Activated CD8-positive, alpha-beta memory T cell treated with anti-CD3 and anti-CD28 coated beads, Interleukin-2, amount 50 U/mL, for 1 hour (primary cell): Measurements from ENCODE around the gene DNAH9.
"Not testable (repeated sequence)": the region's sequence is repeated elsewhere in the genome, so short reads cannot be mapped to it uniquely, and the experiment has no call there.

Source experiments
- DNase-seq: peaks from one replicate; pipeline ENCODE4 v3.0.0-alpha.2; 2020; ENCODE audit errors: extremely low read depth

DNAH9 gene

DNA sequence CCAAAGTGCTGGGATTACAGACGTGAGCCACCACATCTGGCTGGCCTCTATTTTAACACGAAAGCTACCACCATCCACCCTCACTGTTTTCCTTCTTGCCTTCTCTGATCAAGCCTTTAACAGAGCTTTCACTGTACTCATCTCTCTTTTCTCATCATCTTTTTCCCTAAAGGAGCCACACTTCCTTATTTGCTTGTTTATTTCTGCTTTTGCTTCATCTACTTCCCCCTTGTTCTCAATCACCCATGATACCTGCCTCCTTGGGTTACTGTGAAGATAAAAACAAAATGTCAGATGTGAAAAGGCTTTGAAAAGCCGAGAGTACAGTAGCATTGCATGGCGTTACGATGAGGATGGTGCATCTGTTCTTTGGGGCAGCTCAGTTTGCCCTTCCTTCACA lies 319.1 kb downstream of the DNAH9 start:
- DNase-seq: no peak

DNA sequence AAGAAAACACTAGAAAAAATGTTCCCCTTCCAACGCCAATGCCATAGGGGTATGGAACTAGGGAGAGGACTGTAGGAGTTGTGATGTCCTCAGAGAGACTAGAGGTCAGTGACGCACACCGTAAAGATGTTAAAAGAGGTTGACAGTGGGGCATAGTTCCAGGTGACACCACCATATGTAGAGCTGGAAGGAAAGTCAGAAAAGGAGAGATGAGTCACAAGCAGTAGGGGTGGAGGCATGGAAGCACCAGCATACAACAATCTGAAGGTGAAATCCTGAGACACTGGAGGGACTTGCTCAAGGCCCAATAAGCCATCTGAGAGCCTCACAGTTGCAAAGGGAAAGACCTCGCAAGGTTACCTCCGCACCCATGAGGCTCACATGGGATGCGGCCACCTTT lies 323.0 kb downstream of the DNAH9 start:
- no peak for DNase-seq

DNA sequence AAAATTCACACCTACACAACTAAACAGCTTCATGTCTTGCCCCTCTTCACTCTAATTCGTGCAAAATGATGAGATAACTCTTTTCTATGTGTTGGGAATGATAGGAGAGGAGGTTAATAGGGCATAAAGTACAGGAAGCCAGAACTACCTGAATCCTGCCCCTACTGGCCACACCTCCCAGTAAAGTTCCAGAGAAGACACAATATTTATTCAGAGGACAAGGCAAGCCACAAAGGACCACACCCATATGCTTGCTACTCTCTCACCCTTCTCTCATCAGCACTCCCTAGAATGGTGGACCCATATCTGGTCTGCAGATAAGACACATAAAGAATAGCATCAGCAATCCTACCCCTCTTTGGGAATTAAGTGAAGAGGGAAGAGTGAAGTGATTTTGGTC lies 324.4 kb downstream of the DNAH9 start:
- no peak for DNase-seq

DNA sequence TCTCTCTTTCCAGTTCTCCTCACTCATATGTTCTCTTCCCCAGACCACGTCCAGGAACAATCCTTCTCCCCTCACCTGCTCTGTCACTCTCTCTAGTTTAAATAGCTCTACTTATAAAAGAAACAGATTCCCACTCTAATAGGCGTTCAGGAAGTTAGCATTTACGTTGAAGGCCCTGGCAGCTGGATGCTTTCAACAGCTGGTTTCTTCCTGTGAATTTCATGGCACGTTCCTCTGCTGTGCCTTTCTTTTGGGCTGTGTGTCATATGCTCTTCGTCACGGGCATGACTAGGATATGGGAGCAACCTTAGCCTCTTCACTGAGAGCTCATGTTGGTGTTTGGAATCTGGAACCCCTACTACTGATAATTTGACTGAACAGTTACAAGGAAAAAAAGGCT lies 325.8 kb downstream of the DNAH9 start:
- DNase-seq: no peak

DNA sequence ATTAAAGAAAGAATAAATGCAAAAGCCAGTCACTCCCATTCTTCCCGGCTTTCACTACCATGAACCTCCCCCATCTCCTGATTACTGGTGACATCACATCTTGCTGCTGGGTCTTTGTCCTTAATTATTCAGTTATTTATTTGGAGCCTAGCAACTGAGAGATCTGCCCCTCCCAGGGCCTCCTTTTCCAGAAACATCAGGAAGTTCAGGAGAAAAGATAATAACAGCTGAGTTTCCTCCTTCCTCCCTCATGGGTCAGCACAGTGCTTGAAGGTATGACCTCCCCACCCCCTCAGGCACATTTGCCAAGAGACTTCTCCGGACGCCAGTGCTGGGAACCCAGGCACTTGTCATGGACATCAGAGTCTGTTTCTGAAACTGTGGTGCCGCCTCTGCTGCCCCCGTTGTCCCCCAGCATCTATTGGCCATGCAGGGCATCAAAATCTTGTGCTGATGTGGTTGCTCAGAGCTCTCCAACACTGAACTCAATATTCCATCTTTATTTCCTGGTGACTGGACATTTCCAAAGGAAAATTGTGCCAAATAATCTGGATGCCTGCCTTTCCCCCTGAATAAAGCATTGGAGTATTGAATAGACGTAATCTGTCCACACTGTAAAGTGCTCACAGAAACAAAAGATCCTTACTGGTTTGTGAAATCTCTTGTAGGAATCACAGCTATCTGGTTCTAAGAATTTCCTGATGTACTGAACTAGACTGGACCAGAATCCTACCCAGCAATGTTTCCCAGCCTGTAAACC lies 327.2 kb downstream of the DNAH9 start:
- no peak for DNase-seq

DNA sequence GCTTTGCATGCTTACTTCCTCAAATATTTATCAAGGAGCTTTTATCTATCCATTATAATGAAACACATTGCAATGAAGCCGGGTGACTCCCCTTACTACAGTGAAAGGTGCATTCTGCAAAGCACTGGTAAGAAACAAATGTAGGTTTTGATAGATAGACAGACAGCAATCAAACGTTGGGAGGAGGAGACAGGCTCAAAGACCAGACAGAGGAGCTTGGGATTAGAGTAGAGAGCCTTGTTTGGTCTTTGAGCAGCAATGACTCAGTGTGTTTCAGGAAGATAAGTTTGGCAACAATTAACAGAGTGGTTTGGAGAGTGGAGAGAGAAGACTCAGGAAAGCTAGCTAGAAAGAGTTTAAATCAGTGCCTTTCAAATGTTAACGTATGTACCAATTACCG lies 330.2 kb downstream of the DNAH9 start:
- DNase-seq: no peak

DNA sequence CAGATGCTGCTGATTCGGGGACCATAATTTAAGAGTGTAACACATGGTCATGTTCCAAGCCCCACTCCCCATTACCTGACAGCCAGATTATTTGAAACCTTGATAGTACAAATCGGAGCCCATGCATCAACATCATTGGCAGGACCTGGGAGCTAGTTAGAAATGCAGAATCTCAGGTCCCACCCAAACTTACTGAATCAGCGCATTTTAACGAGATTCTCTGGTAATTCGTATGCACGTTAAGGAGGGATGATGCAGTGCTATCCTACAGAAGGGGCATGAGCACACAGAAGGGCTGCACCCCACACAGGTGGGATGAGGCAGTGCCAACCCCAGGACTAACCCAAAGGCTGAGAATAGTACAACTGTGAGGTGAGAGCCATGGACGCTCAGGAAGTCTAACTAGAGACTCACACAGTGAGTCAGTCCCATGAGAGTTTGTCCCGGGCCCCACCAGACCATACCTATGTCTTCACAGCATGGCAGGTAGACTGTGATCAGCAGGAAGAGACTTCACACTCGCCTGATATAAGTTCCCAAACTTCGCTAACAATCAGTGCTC lies 334.1 kb downstream of the DNAH9 start:
- no peak for DNase-seq

DNA sequence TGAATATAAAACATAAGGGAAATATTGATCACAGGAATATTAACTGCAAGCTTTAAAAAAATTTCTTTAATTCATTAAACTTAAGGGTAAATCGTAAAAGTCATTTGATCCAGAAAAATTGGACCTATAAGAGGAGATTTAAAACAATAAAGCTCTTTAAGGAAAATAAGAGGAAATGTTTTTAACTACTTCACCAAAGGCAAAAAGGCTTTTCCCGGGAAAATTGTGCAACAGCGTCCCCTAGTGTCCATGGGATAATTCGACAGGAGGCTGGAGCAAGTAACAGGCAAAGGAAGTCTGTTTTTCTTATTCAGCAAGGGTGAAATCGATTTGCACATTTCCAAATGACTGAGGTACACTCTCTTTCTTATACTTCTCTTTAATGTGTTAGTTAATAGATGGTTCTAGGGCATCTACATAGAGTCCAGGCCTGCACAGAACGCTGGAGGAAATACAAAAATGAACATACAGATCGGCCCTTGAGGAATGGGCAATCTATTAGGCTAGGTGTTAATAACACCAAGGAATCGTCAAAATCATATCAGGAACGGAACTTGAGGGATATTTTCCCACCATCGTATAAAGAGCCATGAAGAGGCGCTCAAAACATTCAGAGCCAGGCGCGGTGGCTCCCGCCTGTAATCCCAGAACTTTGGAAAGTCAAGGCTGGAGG lies 337.6 kb downstream of the DNAH9 start:
- no peak for DNase-seq

DNA sequence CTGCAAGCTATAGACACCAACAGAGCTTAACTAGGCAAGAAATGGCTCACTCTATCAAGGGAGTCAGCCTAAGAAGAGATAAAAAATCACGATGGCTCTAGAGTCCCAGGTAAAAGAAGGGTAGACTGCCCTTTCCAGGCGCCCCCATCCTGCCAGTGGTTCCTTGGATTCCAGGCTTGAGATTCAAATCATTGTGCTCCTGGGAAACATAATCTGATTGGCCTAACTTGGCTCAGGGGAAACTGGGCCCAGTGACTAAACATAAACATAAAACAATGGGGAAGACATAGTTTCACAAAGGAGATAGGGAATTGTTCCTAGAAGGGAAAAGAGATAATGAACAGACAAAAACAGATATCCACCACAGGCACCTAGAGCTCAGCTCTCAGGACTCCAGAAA lies 342.6 kb downstream of the DNAH9 start:
- DNase-seq: no peak

DNA sequence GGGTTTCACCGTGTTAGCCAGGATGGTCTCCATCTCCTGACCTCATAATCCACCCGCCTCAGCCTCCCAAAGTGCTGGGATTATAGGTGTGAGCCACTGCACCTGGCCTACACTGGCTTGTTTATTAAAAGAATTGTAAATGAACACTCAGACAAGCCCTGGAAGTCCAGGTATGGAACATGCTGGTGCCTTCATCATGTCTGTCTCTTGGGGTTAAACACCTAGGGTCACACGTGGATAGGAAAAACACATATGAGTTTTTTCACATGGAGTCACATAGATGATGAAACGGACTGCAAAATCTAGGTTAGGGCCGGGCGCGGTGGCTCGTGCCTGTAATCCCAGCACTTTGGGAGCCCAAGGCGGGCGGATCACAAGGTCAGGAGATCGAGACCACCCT lies 344.8 kb downstream of the DNAH9 start:
- not testable (repeated sequence) for DNase-seq

DNA sequence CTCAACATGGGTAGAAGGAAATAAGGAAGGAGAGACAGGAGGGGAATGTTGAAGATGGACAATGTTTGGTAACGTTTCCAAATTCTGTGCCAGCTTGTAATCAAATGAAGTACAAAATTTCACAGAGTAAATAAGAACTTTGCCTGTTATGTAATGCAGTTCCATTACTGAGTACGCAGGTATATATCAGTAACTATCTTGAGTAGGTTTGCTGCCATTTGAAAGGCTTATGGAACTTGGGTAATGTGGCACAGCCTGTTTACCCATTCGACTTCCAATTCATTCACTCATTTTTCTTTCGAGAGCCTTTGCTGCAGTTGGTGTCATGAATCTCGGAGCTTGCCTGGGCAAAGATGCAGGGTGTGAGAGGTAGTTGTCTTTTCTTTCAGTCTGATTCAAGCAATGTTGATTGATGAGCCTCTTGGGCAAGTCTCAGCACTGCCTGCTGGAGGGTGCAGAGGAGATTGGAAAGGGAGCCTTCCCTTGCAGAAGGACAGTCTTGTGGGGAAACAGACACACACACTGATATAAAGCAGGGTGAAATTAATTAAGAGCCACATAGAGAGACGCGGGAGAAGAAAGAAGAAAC lies 345.6 kb downstream of the DNAH9 start:
- DNase-seq: no peak

DNA sequence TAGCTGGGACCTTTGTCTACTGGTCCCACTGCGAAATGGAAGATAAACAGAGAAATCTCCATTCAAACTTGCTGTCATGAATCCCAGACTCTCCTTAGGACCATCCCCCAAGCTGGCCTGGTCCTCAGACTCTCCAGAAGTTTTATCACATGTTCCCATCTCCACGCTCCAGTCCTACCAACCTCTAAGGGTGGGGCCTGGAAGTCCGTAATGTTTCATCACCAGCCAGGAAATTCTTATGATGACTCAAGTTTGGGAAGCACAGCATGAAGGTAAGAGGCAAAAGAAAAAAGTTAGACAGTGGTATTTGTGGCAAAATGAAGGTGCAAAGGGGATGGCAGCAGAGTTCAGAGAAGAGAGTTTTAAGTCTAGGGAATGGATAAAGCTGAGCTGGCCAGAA lies 346.3 kb downstream of the DNAH9 start:
- DNase-seq: no peak

DNA sequence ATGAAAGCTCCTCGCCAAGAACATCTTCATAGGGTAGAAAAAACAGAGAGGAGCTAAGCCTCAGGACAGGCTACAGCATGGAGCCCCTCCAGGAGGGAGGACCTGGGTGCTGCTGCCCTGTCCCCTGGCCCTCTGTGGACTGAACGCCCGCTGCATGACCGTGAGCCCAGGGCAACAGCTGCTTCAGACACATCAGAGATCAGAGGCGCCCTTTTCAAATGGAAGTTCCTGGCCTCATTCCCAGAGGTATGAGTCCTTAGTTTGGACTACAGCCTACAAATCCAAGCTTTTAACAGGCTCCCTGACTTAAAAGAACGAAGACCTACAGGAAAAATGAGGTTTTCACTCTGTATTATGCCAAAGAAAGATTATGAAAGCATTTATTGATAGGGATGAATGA lies 350.5 kb downstream of the DNAH9 start:
- DNase-seq: no peak

DNA sequence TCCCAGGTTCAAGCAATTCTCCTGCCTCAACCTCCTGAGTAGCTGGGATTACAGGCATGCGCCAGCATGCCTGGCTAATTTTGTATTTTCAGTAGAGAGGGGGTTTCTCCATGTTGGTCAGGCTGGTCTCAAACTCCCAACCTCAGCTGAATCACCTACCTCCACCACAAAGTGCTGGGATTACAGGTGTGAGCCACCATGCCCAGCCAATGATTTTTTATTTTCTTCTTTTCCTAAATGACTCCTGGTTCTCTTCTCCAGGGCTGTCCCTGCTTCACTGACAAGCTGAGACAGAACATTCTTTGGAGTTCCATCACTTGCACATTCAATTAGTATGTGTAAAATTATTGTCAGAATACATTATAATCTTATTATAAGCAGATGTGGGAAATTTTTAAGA lies 351.3 kb downstream of the DNAH9 start:
- DNase-seq: not testable (repeated sequence)

DNA sequence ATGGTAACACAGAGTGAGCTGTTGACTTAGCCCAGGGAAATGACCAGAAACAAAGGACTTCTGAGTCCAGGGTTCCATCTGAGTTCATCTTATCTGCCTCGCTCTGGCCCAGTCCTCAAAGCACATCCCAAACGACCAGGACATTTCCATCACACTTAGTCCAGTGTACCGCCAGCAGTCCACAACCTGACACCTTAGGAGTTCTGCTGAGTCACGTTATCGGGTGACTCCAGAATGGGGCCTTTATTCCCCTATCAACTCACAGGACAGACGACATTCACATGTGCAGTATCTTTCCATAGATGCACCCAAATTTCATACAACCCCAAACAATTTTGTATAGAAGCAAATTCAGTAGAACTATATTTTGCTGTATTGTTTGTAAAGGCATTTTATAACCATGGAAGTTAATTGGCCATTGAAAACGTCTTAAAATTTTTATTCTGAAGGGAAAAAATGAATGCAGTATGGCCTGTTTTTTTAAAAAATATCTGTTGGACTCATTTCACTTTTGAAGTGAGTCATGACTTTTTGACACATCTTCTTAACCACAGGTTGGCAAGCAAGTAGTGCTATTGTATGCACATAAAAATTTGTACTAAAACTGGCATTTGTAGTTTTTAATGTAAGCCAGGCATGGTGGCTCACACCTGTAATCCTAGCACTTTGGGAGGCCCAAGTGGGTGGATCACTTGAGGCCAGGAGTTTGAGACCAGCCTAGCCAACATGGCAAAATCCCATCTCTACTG lies 352.7 kb downstream of the DNAH9 start:
- no peak for DNase-seq

DNA sequence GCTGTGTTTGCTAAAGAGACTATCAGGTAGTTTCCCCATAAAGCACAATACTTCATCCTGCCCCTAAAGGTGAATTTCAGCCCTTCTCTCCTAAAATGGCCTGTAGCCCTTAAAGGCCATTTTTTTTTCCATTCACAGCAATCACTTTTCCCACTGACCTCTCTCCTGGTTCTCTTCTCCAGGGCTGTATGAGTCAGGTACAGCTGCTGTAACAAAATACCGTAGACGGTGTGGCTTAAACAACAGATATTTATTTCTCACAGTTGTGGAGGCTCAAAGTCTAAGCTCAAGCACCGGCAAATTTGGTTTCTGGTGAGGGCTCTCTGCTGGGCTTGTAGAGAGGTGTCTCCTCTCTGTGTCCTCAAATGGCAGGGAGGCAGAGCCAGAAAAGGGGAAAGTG lies 354.3 kb downstream of the DNAH9 start:
- no peak for DNase-seq

DNA sequence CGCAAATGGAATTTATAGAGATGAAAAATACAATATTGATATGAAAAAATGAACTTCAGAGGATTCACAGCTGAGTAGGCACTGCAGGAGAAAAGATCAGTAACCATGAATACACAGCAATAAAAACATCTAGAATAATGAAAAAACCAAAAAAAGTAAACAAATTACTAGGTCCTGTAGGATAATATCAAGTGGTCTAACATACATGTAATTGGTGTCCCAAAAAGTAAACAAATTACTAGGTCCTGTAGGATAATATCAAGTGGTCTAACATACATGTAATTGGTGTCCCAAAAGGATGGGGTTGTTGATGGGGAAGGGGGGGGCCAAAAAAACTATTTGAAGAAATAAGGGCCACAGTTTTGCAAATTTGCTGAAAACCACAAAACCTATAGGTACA lies 355.7 kb downstream of the DNAH9 start:
- no peak for DNase-seq

DNA sequence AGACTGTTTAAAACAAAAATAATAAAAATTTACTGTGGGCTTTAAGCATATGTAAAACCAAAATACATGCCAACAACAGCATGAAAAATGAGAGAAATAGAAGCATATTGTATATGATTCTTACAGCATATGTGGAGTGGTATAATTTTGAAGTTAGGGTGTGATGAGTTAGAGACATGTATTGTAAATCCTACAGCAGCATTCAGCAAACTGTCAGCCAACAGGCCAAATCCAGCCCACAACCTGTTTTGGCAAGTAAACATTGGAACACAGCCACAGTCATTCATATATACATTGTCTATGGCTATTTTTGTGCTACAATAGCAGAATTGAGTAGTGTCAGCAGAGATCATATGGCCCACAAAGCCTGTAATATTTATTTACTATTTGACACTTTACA lies 356.7 kb downstream of the DNAH9 start:
- no peak for DNase-seq

DNA sequence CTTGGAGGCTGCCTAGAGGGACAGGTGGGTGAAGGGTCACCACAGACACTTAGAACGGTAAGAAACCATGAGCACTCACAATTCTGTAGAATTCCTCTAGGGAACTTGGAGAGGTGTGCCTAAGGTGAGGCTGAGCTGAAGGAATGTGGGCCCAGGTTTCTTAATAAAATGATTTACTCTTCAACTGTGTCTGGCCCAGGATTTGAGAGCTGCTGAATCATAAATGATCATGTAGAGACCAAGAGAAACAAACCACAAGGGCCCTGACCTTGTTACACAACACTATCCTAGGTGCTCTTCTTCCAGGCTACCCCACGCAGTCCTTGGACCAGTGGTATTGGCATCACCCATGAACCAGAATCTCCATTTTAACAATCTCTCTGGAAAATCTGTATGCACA lies 371.3 kb downstream of the DNAH9 start:
- DNase-seq: no peak

DNA sequence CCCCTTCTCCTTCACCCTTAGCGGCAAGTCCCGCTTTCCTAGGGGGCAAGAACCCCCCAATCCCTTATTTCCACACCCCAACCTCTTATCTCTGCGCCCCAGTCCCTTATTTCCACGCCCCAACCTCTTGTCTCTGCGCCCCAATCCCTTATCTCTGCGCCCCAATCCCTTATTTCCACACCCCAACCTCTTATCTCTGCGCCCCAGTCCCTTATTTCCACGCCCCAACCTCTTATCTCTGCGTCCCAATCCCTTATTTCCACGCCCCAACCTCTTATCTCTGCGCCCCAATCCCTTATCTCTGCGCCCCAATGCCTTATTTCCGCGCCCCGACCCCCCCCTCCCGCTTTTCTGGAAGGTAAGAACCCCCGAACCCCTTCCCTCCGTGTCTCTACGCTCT lies 374.5 kb downstream of the DNAH9 start:
- not testable (repeated sequence) for DNase-seq

DNA sequence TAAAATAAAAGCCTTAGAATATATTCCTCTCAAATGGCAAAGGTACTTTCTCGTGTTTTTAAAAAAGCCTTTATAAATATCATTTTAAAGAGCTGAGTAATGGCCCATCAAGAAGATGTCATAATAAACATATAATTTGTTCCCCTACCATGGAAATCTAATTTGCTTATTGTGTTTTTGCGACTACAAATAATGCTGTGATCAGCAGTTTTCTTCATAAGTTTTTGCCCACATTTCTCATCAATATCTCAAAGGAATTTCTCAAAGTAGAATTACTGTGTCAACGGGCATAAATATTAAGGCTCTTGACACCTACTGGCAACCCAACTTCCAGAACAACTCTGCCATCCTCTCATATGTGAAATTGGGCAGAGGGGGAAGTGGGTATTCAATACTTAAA lies 381.5 kb downstream of the DNAH9 start:
- DNase-seq: no peak

DNA sequence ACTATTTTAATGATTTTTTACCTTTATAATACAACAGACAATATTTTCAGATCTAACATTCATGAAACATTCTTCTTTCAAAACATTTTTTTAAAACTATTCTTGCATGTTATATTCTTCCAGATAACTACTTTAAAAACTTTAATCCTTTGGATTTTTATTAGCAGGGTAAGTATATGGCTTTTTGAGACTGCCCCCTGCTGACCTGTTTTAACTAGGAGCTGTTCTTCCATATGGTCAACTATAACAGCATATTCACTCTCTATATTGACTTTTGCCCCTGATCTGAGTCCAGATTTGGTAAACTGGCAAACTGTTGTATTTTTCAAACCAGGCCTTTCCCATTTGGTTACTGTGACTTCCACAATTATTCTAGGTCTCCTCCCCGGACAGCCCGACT lies 382.5 kb downstream of the DNAH9 start:
- DNase-seq: no peak
